HCT116 (cell line): ENCODE data around the gene FLG2. TPM values are rescaled to one million over a fixed set of nuclear protein-coding genes. Genes with fewer than 3 reads are reported as not detected.
A peak's percentile ranks its signal among the peaks of the same experiment; 100 is the strongest.

ENCODE experiments used
- ATAC-seq: fragments of 200-7000 bp; cut with Tn5 transposase; 2 replicates; pipeline ENCODE4 v1.9.1; 2020; ENCODE audit warnings: mild to moderate bottlenecking, moderate library complexity
- BruUV-seq: library from RNA; stranded (reverse); fragments of 400-500 nt; replicated peaks from 2 replicates; lab custom pipeline; 2021; lab: Mats Ljungman, UMichigan
- CTCF ChIA-PET: fragments of 300-600 bp; sonication (Branson Sonifier 250); formaldehyde crosslinking; loops from one replicate; lab custom pipeline; 2021; ENCODE audit warnings: antibody characterized with exemption; lab: Charles Lee
- POLR2A ChIA-PET: fragments of 300-600, 350-600 bp; sonication (Branson Sonifier 250); formaldehyde crosslinking; loops from one replicate; lab custom pipeline; 2021; ENCODE audit warnings: antibody characterized with exemption; lab: Charles Lee
- RAD21 ChIA-PET, 2 experiments: fragments of 300-600 bp; sonication (Branson Sonifier 250); formaldehyde crosslinking; loops; one replicate each; lab custom pipeline; 2023; ENCODE audit warnings: low total read pairs in 2 of 2; ENCODE audit not compliant: uncharacterized antibody in 2 of 2, unreplicated experiment in 2 of 2, low non-redundant PET in 1 of 2; lab: Charles Lee
- DNase-seq: peaks from one replicate; pipeline ENCODE4 v3.0.0-alpha.2; 2010; ENCODE audit warnings: low read depth, low spot score
- H2AFZ ChIP-seq: fragments of 200-600 bp; shearing (Covaris generic), sonication (generic); 2 replicates; pipeline ENCODE4 v1.6.1; 2017; ENCODE audit warnings: low read depth, mixed run types, mixed read lengths, antibody characterized with exemption, low read length; ENCODE audit not compliant: poor library complexity, severe bottlenecking
- H3K27ac ChIP-seq: 2 replicates; pipeline ENCODE4 v1.5.1; 2012; ENCODE audit warnings: low read depth, low read length
- H3K27me3 ChIP-seq: fragments of 200-600 bp; sonication (generic); 2 replicates; pipeline ENCODE4 v1.6.1; 2016; ENCODE audit warnings: mixed run types, low read length, mixed read lengths; ENCODE audit not compliant: insufficient read depth
- H3K36me3 ChIP-seq, 2 experiments: fragments of 200-500 bp in 1 of 2; fragments of 200-600 bp in 1 of 2; sonication (Bioruptor generic) in 1 of 2; sonication (generic) in 1 of 2; 2 replicates each; pipeline versions ENCODE4 v1.5.1 to v1.6.1; 2014 to 2016; ENCODE audit warnings: low read length in 2 of 2, inconsistent platforms in 1 of 2, mixed read lengths in 1 of 2, mixed run types in 1 of 2; ENCODE audit not compliant: insufficient read depth in 2 of 2, control insufficient read depth in 1 of 2
- H3K4me1 ChIP-seq, 2 experiments: fragments of 200-600 bp in 1 of 2; sonication (generic) in 1 of 2; 2 replicates each; pipeline versions ENCODE4 v1.5.1 to v1.6.1; 2012 to 2017; ENCODE audit warnings: low read length in 2 of 2, inconsistent platforms in 1 of 2, mild to moderate bottlenecking in 1 of 2, mixed read lengths in 1 of 2, mixed run types in 1 of 2, moderate library complexity in 1 of 2; ENCODE audit not compliant: insufficient read depth in 2 of 2, control insufficient read depth in 1 of 2
- H3K4me2 ChIP-seq: fragments of 200-600 bp; sonication (generic); 2 replicates; pipeline ENCODE4 v1.6.1; 2017; ENCODE audit warnings: mixed run types, low read length, mixed read lengths
- H3K4me3 ChIP-seq, 2 experiments: fragments of 200-600 bp in 1 of 2; sonication (generic) in 1 of 2; replicated peaks in 1 of 2; 2 replicates each; pipeline ENCODE4 v1.5.1; 2011 to 2016; ENCODE audit warnings: low read length in 2 of 2, control low read depth in 1 of 2, low read depth in 1 of 2, mild to moderate bottlenecking in 1 of 2, mixed read lengths in 1 of 2, mixed run types in 1 of 2
- H3K79me2 ChIP-seq: fragments of 200-600 bp; sonication (generic); 2 replicates; pipeline ENCODE4 v1.6.1; 2017; ENCODE audit warnings: mild to moderate bottlenecking, mixed run types, low read length, moderate library complexity, mixed read lengths; ENCODE audit not compliant: insufficient read depth
- H3K9ac ChIP-seq: fragments of 200-600 bp; sonication (generic); 2 replicates; pipeline ENCODE4 v1.6.1; 2016; ENCODE audit warnings: low read length, mixed read lengths
- H3K9me2 ChIP-seq: fragments of 200-600 bp; sonication (generic), shearing (Covaris generic); 2 replicates; pipeline ENCODE4 v1.6.1; 2017; ENCODE audit warnings: mixed run types, mild to moderate bottlenecking, moderate library complexity; ENCODE audit not compliant: insufficient read depth
- H3K9me3 ChIP-seq, 2 experiments: fragments of 200-500 bp in 1 of 2; fragments of 200-600 bp in 1 of 2; sonication (Bioruptor generic) in 1 of 2; sonication (generic) in 1 of 2; 2 replicates each; pipeline ENCODE4 v1.6.1; 2014 to 2017; ENCODE audit warnings: low read length in 2 of 2, mixed read lengths in 2 of 2, inconsistent platforms in 1 of 2, low read depth in 1 of 2, mild to moderate bottlenecking in 1 of 2, mixed run types in 1 of 2, moderate library complexity in 1 of 2; ENCODE audit not compliant: control insufficient read depth in 1 of 2, insufficient read depth in 1 of 2
- H4K20me1 ChIP-seq: fragments of 200-600 bp; sonication (generic), shearing (Covaris generic); 2 replicates; pipeline ENCODE4 v1.6.1; 2017; ENCODE audit warnings: mixed run types, mild to moderate bottlenecking, moderate library complexity; ENCODE audit not compliant: insufficient read depth
- EGR1 ChIP-seq: IDR thresholded peaks from 2 replicates; pipeline ENCODE4 v1.6.1; 2012; ENCODE audit warnings: low read depth
- EZH2 ChIP-seq: fragments of 200-600 bp; sonication (generic); IDR thresholded peaks from 2 replicates; pipeline ENCODE4 v1.6.1; 2017; ENCODE audit warnings: antibody characterized with exemption, mixed run types
- JUND ChIP-seq: IDR thresholded peaks from 2 replicates; pipeline ENCODE4 v1.6.1; 2012
- RAD21 ChIP-seq: IDR thresholded peaks from 2 replicates; pipeline ENCODE4 v1.6.1; 2012; ENCODE audit warnings: low read depth, mild to moderate bottlenecking
- intact Hi-C: fragments of 100-400 bp; cut with micrococcal nuclease; formaldehyde crosslinking; loops from 2 replicates; pipeline ENCODE4 v1.10.0; 2022
- total RNA-seq: library from RNA; stranded (reverse); gene quantifications from one replicate; pipeline ENCODE4 v1.2.1, GENCODE V29; 2021; ENCODE audit not compliant: unreplicated experiment
- TF ChIP-seq, protein P1 (sequence below), 3 experiments: fragments of 200-600 bp in 1 of 3; sonication (generic) in 1 of 3; IDR thresholded peaks in 2 of 3; conservative IDR thresholded peaks in 1 of 3; 2 replicates each; pipeline ENCODE4 v1.5.1; 2012 to 2017; ENCODE audit warnings: low read depth in 2 of 3, low read length in 2 of 3, antibody characterized with exemption in 1 of 3, borderline replicate concordance in 1 of 3, control low read depth in 1 of 3, mild to moderate bottlenecking in 1 of 3, mixed read lengths in 1 of 3, mixed run types in 1 of 3, moderate library complexity in 1 of 3; ENCODE audit not compliant: insufficient read depth in 1 of 3
- TF ChIP-seq, protein P2 (sequence below): IDR thresholded peaks from 2 replicates; pipeline ENCODE4 v1.6.1; 2012

Gene FLG2
- total RNA-seq, 1 experiment from 2014 or later: not detected

DNA sequence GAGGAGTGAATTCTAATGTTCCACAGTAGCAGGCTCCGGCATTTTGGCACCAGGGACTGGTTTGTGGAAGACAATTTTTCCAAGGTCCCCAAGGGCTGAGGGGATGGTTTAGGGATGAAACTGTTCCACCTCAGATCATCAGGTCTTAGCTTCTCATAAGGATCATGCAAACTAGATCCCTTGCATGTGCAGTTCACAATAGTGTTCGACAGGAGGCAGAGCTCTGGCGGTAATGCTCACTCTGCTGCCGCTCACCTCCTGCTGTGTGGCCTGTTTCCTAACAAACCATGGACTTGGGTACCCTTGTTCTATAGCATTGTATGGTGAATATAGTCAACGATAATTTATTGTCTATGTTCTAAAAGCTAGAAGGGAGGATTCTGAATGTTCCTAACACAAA, 37.7 kb upstream of the FLG2 start:
- no peak overlapping the region for H3K27ac ChIP-seq
- H3K4me1 ChIP-seq: peaks cover 7 to 12% of the 10 kb centered on the region in 2 experiments; a peak in 3 of 4 replicates
- H3K4me3 ChIP-seq: no peak overlapping the region
- H3K79me2 ChIP-seq: no peaks in the 10 kb centered on the region
- intact Hi-C loops: no loop called here
- CTCF ChIA-PET: interaction anchor here (0.7 to 4.4 kb wide), 10 partner anchors 8 to 61 kb away, joined by 3 to 118 read pairs (median 12); partner anchors contain the start of gene CRNN
- no peaks in the 10 kb centered on the region for H3K36me3 ChIP-seq
- RAD21 ChIA-PET: no interaction called here
- H4K20me1 ChIP-seq: no peaks in the 10 kb centered on the region
- peak; percentile 32 for DNase-seq
- ATAC-seq: peak; percentile 49
- no peak overlapping the region for H3K9ac ChIP-seq
- peaks cover 37% of the 10 kb centered on the region for H3K27me3 ChIP-seq
- H3K4me2 ChIP-seq: no peak overlapping the region
- BruUV-seq: no TSS peak
- POLR2A ChIA-PET: no interaction called here
- no peaks in the 10 kb centered on the region for H3K9me3 ChIP-seq
- H3K9me2 ChIP-seq: no peaks in the 10 kb centered on the region
- H2AFZ ChIP-seq: no peak overlapping the region
- TF ChIP-seq, protein P1, sequence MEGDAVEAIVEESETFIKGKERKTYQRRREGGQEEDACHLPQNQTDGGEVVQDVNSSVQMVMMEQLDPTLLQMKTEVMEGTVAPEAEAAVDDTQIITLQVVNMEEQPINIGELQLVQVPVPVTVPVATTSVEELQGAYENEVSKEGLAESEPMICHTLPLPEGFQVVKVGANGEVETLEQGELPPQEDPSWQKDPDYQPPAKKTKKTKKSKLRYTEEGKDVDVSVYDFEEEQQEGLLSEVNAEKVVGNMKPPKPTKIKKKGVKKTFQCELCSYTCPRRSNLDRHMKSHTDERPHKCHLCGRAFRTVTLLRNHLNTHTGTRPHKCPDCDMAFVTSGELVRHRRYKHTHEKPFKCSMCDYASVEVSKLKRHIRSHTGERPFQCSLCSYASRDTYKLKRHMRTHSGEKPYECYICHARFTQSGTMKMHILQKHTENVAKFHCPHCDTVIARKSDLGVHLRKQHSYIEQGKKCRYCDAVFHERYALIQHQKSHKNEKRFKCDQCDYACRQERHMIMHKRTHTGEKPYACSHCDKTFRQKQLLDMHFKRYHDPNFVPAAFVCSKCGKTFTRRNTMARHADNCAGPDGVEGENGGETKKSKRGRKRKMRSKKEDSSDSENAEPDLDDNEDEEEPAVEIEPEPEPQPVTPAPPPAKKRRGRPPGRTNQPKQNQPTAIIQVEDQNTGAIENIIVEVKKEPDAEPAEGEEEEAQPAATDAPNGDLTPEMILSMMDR (IDR thresholded peaks at IDR 0.05 in 2 of 3, conservative IDR thresholded peaks at IDR 0.05 in 1 of 3; ENCODE audit: borderline replicate concordance in 1 of 3, insufficient read depth in 1 of 3, low read depth in 2 of 3, low read length in 2 of 3): peak; percentile 10 to 58 (median 52); a peak in 4 of 6 replicates
- TF ChIP-seq RAD21: no peak

DNA sequence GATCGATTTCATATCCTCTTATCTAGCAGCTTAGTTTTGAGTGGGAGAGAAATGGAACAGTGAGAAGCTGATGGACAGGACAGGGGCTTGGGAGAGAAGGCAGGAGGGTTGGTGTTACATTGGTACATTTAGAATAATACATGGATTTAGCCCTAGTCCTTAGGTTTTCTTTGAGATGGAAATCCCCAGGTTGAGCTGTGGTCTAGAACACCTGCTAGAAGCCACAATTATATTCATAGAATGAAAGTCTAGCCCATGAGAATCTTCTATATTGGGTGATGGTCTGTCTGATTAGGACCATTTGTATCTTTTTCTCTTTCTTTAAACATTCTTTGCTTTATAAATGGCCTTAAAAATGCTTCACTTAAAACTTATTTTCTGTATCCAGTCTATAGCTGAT, 34.3 kb upstream of the FLG2 start:
- Histone ChIP-seq H3K4me1 (peaks cover under 1 to 9% of the 10 kb centered on the region in 2 experiments; a peak in 3 of 4 replicates), H3K36me3 (no peaks in the 10 kb centered on the region), H3K9me2 (no peaks in the 10 kb centered on the region), H2AFZ (no peak overlapping the region), H3K4me3 (no peak overlapping the region), H3K27ac (no peak overlapping the region), H3K27me3 (peaks cover 65% of the 10 kb centered on the region), H3K9ac (no peak overlapping the region), H4K20me1 (no peaks in the 10 kb centered on the region), H3K4me2 (no peak overlapping the region), H3K79me2 (no peaks in the 10 kb centered on the region), H3K9me3 (no peaks in the 10 kb centered on the region)
- DNase-seq (no peak), ATAC-seq (no peak)
- ChIA-PET POLR2A (no interaction called here), CTCF (no interaction called here), RAD21 (no interaction called here)
- TF ChIP-seq, protein P1 (IDR thresholded peaks at IDR 0.05 in 2 of 3, conservative IDR thresholded peaks at IDR 0.05 in 1 of 3; ENCODE audit: borderline replicate concordance in 1 of 3, insufficient read depth in 1 of 3, low read depth in 2 of 3, low read length in 2 of 3): no peak
- TF ChIP-seq EGR1 (no peak), EZH2 (no peak), JUND (no peak)
- TF ChIP-seq, protein P2, sequence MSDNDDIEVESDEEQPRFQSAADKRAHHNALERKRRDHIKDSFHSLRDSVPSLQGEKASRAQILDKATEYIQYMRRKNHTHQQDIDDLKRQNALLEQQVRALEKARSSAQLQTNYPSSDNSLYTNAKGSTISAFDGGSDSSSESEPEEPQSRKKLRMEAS: no peak
- intact Hi-C loops: no loop called here
- BruUV-seq: no TSS peak
